Activated T-helper 17 cell treated with anti-CD3 and anti-CD28 coated beads, Interleukin-2, amount 50 U/mL, for 72 hours (primary cell): ENCODE measurements around the gene ARPC5. TPM values are rescaled to one million over a fixed set of nuclear protein-coding genes. Genes with fewer than 3 reads are reported as not detected.

ENCODE experiments used
- ATAC-seq: fragments of 150-1000 bp; cut with Tn5 transposase; replicated peaks from 2 replicates; pipeline ENCODE4 v1.10.0; 2021; ENCODE audit warnings: mild to moderate bottlenecking, moderate library complexity
- H3K27ac Mint-ChIP-seq: one replicate; pipeline ENCODE4 v1.8.0; 2022; ENCODE audit warnings: mixed read lengths
- H3K27me3 Mint-ChIP-seq: one replicate; pipeline ENCODE4 v1.8.0; 2022; ENCODE audit warnings: mixed read lengths
- H3K36me3 Mint-ChIP-seq: one replicate; pipeline ENCODE4 v1.8.0; 2022; ENCODE audit warnings: low read depth, mild to moderate bottlenecking, mixed read lengths
- H3K4me1 Mint-ChIP-seq: one replicate; pipeline ENCODE4 v1.8.0; 2022; ENCODE audit warnings: mixed read lengths
- H3K4me3 Mint-ChIP-seq: one replicate; pipeline ENCODE4 v1.8.0; 2022; ENCODE audit warnings: mild to moderate bottlenecking, mixed read lengths
- H3K9me3 Mint-ChIP-seq: one replicate; pipeline ENCODE4 v1.8.0; 2022; ENCODE audit warnings: mixed read lengths
- total RNA-seq, 2 donors: library from RNA; stranded (reverse); gene quantifications; one replicate each; pipeline ENCODE4 v1.2.3, GENCODE V29; 2022

The ARPC5 gene
- total RNA-seq, 2 donors from 2014 or later = 130 to 164 TPM

DNA sequence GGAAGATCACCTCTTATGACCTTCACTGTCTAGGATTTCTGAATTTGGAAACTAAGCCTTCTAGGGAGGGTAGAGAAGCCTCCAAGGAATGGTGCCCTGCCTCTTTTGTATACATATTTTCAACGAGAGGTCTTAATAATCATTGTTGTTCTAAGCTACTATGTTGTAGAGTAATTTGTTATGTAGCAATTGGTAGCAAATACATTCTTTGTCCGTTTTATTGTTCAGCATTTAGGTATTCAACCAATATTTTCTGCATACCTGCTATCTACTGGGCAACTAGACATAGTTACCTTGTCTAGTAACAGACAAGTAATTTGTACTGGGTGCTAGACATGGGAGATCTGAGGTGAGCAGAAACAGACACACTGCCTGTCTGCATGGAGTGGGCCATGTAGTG lies 24.6 kb downstream of the ARPC5 start:
- H3K27me3 Mint-ChIP-seq = no peaks in the 10 kb centered on the region
- H3K4me1 Mint-ChIP-seq = no peaks in the 10 kb centered on the region
- no peaks in the 10 kb centered on the region for H3K9me3 Mint-ChIP-seq
- no peak overlapping the region for H3K4me3 Mint-ChIP-seq
- no peak for ATAC-seq
- no peak overlapping the region for H3K27ac Mint-ChIP-seq
- H3K36me3 Mint-ChIP-seq = no peaks in the 10 kb centered on the region

DNA sequence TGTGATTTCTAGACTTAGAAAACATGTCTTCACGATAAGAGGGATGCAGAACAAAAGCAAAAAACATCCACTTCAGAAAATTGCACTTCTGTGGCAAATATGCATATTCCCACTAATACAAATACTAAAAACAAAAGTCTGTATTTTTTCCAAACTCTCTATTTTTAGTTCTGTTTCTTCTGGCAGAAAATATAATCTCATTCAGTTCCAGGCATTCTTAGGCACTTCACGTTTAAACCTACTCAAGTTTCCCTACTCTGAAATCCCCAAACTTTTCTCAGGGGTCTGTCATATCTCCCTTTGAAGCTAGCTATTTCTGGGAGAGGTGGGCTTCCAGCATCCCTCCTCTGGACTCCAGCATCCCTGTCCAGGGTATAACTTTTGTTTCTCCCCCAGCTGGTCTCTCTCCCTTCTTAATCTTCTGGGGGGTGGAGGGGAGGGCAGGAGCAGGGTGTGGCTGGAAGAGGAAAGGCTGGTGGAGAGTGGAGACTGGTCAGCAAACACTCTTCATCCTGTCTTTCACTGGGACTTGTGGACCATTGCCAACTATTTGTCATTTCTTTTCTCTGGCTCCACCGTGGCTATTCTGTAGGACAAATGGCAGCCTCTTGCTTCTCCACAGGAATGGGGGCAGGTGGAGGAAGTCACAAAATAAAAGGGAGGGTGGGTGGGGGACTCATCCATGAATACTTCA lies 25.7 kb downstream of the ARPC5 start:
- H3K36me3 Mint-ChIP-seq = no peaks in the 10 kb centered on the region
- ATAC-seq = no peak

DNA sequence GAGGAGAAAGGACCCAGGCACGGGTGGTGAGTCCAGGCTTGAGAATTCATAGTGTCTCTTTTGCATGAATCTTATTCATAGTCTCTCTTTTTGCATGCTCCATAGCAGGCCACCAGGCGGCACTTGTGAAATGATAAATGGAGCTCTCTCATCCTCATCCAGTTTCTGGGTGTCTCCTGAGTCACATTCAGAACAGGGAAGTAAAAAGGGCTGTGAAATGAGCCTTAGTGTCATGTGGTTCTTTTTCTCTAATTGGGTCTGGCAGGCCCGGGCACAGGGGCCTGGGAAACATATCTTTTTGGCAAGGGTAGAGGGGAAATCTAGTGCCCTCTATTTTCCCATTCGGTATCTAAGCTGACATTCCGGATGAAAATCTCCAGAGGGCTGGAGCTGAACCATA lies 26.3 kb downstream of the ARPC5 start:
- peak; percentile 57 for ATAC-seq
- H3K27me3 Mint-ChIP-seq = peaks cover under 1% of the 10 kb centered on the region
- no peaks in the 10 kb centered on the region for H3K9me3 Mint-ChIP-seq
- H3K36me3 Mint-ChIP-seq = no peaks in the 10 kb centered on the region
- no peak overlapping the region for H3K4me3 Mint-ChIP-seq
- H3K27ac Mint-ChIP-seq = no peak overlapping the region
- no peaks in the 10 kb centered on the region for H3K4me1 Mint-ChIP-seq

More for the DNA sequence above, 25.7 kb downstream of the ARPC5 start:
- no peak overlapping the region for H3K4me3 Mint-ChIP-seq
- H3K27me3 Mint-ChIP-seq = no peaks in the 10 kb centered on the region
- no peaks in the 10 kb centered on the region for H3K4me1 Mint-ChIP-seq
- no peak overlapping the region for H3K27ac Mint-ChIP-seq
- H3K9me3 Mint-ChIP-seq = no peaks in the 10 kb centered on the region

DNA sequence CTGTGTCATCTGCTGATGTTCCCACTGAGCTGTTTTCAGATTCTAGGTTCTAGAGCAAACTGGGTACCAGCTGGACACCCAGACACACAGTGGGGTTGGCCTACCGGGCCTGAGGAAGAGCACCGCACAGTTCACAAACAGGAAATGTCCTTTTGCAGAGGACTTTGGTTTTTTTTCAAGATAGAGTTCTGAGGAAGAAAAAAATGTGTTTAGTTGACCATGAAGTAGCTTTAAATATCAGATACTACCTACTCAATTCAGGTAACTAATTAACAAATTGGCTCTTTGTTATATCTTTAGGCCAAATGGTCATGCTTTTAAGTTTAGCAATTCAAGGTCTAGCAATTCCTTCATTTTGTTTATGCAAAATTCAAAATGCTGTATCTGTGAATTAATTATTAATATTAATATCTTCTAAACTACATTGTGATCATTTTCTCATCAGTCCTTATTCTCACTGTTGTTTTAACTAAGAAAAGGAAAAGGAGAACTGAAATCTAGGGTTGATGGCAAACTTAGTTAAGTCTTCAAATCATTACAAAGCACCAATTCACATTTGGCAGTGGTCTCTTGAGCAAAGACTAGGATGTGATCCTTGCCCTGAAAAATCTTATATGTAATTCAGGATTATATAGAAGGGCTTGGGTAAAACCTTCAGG lies 28.1 kb downstream of the ARPC5 start:
- Mint-ChIP-seq H3K4me1 (peaks cover 4% of the 10 kb centered on the region), H3K27me3 (peaks cover 4% of the 10 kb centered on the region), H3K4me3 (no peak overlapping the region), H3K27ac (peak overlapping the region; percentile 2), H3K9me3 (no peaks in the 10 kb centered on the region), H3K36me3 (no peaks in the 10 kb centered on the region)
- ATAC-seq = no peak

DNA sequence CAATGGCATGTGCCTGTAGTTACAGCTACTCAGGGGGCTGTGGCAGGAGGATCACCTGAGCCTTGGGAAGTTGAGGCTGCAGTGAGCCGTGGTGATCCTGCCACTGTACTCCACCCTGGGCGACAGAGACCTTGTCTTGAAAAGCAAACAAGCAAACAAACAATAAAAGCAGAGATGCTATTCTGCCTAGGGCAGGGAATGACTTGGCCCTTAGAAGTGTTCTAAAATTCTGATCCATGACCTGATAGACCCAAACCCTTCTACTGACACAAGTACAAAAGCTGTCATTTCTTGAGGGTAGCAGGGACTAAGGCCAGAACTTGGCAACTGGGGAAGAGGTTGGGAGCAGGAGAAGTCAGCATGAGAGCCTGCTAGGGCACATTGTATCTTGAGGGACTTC lies 29.7 kb downstream of the ARPC5 start:
- no peaks in the 10 kb centered on the region for H3K36me3 Mint-ChIP-seq
- no peak for ATAC-seq
- no peak overlapping the region for H3K27ac Mint-ChIP-seq
- H3K9me3 Mint-ChIP-seq = no peaks in the 10 kb centered on the region
- H3K4me3 Mint-ChIP-seq = no peak overlapping the region
- H3K27me3 Mint-ChIP-seq = peaks cover 4% of the 10 kb centered on the region
- H3K4me1 Mint-ChIP-seq = peaks cover 4% of the 10 kb centered on the region

DNA sequence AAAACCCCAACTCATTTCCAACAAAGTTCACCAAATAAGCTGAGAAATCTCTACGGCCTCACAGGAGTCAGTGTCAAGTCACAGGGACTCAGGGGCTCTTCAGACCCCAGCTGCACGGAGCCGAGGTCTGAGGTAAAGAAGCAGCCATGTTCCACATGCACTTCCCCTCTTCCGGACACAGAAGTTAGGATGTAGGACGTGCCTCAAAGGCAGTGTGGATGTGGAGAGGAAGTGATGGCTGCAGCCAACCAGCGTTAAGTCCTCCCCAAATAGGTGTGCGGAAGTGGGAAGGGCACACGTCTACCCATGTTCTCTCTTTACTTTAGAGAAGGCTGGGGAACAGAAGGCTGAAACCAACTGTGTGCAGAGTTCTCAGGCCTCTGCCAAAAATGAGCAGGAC lies 30.8 kb downstream of the ARPC5 start:
- ATAC-seq = no peak

DNA sequence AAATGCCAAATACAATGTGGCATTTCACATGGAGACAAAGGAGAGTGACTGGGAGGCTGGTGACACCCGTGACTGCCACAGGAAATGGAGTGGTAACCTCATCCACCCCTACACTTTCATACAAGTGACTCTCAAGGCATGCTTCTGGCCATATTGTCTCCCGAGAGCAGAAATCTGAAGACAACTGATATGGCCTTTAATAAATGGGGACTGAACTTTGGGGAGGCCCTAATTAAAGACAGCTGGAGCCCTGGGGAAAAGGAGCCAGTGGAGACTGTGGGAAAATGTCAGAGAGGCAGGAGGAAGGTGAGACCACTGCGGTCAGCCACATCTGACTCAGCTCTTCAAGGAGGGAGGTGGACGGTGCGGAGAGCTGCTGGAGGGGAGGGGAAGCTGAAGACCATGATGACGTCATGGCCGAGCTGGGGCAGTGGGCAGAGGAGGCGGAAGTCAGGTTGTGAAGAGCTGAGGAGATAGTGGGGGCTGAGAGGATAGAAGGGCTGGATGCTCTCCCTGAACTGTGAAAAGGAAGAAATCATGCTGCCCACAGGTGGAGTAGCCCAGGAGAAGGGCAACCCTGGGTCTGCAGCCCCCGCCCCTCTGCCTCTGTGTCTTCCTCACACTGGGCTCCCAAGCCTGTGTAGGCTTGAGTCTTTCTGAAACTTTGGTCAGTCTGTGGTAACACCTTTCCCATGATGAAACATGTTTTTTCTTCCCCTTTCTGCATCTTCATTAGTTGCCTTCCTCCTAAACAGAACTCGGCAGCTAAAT lies 31.4 kb downstream of the ARPC5 start:
- H3K27ac Mint-ChIP-seq = peak overlapping the region; percentile 22
- peak; percentile 32 for ATAC-seq
- H3K4me1 Mint-ChIP-seq = peaks cover 4% of the 10 kb centered on the region

More for the DNA sequence above, 30.8 kb downstream of the ARPC5 start:
- H3K4me1 Mint-ChIP-seq = peaks cover 4% of the 10 kb centered on the region
- no peaks in the 10 kb centered on the region for H3K9me3 Mint-ChIP-seq
- H3K4me3 Mint-ChIP-seq = no peak overlapping the region
- H3K36me3 Mint-ChIP-seq = no peaks in the 10 kb centered on the region
- H3K27me3 Mint-ChIP-seq = peaks cover 4% of the 10 kb centered on the region
- no peak overlapping the region for H3K27ac Mint-ChIP-seq

DNA sequence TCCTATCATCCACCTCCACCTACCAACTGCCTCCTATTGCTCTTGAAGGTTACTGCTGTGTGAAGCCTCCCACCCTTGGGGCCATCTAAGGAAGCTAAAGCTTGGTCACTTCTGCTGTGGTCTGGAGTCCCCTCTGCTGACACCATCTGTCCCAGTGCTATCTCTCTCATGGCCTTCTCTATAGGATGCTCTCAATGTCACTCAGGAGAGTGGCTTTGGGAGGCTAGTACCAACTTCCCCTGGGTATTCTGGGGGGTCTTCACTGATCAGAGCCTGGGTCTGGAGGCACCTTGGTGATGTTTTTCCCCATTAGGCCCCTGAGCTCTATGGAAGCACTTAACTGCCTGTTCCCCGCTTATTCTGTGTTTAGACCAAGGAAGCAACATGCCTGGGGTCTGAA lies 33.1 kb downstream of the ARPC5 start:
- ATAC-seq = no peak
- peaks cover 4% of the 10 kb centered on the region for H3K27me3 Mint-ChIP-seq
- peaks cover 10% of the 10 kb centered on the region for H3K4me1 Mint-ChIP-seq
- no peaks in the 10 kb centered on the region for H3K36me3 Mint-ChIP-seq
- no peak overlapping the region for H3K27ac Mint-ChIP-seq
- H3K9me3 Mint-ChIP-seq = no peaks in the 10 kb centered on the region
- H3K4me3 Mint-ChIP-seq = no peak overlapping the region

More for the DNA sequence above, 31.4 kb downstream of the ARPC5 start:
- H3K27me3 Mint-ChIP-seq = peaks cover 4% of the 10 kb centered on the region
- no peaks in the 10 kb centered on the region for H3K9me3 Mint-ChIP-seq
- no peaks in the 10 kb centered on the region for H3K36me3 Mint-ChIP-seq
- H3K4me3 Mint-ChIP-seq = no peak overlapping the region

DNA sequence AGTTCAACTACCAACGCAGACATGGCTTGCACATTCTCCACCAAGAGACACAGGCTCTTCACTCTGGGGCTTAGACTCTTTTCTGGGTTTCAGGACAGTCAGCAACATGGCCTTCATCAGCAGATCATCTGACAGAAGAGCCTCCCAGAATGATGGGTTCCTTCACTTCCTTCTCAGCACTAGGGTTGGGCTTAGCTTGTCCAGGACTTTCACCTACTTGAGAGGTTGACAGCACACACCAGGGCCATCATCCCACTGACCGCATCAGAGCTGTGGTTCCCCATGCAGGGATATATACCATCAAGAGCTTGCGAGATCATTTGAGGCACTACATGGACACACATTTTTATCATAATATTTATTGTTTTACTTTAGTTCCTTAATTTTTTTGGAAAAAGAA lies 34.9 kb downstream of the ARPC5 start:
- Mint-ChIP-seq H3K4me3 (no peak overlapping the region), H3K27me3 (peaks cover 4% of the 10 kb centered on the region), H3K4me1 (peaks cover 10% of the 10 kb centered on the region), H3K36me3 (no peaks in the 10 kb centered on the region), H3K27ac (no peak overlapping the region), H3K9me3 (no peaks in the 10 kb centered on the region)
- no peak for ATAC-seq

DNA sequence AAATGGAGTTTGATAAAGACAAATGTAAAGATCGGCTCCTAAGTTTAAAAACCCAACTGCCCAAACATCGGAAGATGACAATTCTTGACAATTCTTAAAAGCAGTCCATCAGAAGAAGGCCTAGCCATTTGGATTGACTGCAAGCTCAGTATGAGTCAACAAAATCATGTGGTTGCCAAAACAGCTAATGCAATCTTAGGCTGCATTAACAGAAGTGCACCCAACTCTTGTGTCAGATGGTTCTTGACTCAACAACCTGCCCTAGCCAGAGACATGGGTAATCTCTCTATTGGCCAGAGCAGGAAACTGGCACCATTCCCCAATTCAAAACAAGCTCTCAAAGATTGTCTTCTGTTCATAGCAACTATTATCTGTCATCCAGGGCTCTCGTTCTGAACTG lies 35.4 kb downstream of the ARPC5 start:
- no peaks in the 10 kb centered on the region for H3K36me3 Mint-ChIP-seq
- H3K27me3 Mint-ChIP-seq = peaks cover 4% of the 10 kb centered on the region
- H3K9me3 Mint-ChIP-seq = no peaks in the 10 kb centered on the region
- H3K4me1 Mint-ChIP-seq = peaks cover 10% of the 10 kb centered on the region
- ATAC-seq = peak; percentile 37
- H3K4me3 Mint-ChIP-seq = no peak overlapping the region
- H3K27ac Mint-ChIP-seq = no peak overlapping the region

DNA sequence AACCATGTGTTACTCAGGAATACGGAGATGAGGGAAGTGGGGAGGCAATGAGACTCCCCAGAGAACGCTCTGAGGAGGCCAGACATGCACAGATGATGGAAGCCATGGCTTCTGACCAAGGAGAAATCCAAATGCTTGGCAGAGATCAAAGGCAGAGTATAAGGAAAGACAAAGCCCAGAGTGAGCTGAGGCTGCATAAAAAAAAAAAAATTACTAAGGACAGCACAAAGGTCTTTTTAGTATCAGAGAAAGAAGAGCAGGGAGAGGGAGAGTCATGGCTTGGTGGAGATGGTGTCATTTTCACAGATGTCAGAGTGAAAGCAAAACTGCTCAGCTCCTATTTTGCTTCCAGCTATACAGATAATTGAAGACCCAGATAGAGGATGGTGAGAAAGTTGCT lies 37.2 kb downstream of the ARPC5 start:
- Mint-ChIP-seq H3K9me3 (no peaks in the 10 kb centered on the region), H3K27me3 (no peaks in the 10 kb centered on the region), H3K27ac (peak overlapping the region; percentile 28), H3K4me3 (no peak overlapping the region), H3K4me1 (peaks cover 9% of the 10 kb centered on the region), H3K36me3 (no peaks in the 10 kb centered on the region)
- peak; percentile 62 for ATAC-seq

DNA sequence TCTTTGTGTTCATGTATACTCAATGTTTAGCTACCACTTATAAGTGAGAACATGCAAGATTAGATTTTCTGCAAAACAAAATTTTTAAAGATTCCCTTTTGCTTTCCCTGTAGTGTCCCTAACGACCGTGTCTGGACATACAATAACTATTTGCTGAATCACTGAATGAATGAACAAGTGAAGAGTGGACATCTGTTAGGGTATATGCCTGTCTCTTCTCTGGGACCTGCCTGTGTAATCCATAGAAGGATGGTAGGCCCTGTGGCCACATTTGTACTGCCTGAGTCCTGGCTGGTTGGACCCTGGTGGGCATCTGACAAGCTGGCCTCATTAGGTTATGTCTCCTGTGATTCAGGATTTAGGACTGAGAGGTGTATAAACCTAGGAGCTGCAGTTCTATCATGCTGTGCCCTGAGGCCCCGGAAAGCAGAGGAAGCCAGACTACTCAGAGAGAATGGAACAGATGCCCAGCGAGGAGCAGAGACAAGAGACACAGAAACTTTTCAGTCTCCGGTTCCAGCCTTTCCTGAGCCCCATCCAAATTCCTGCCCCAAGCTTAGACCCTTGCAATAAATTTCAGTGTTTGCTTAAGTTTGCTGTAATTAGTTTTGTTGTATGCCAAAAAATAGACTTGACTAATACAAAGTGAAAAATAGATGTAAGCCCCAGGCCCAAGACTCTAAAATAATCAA lies 37.8 kb downstream of the ARPC5 start:
- ATAC-seq = no peak
- Mint-ChIP-seq H3K27ac (peak overlapping the region; percentile 28), H3K9me3 (no peaks in the 10 kb centered on the region), H3K4me1 (peaks cover 12% of the 10 kb centered on the region), H3K36me3 (no peaks in the 10 kb centered on the region), H3K27me3 (no peaks in the 10 kb centered on the region), H3K4me3 (no peak overlapping the region)

DNA sequence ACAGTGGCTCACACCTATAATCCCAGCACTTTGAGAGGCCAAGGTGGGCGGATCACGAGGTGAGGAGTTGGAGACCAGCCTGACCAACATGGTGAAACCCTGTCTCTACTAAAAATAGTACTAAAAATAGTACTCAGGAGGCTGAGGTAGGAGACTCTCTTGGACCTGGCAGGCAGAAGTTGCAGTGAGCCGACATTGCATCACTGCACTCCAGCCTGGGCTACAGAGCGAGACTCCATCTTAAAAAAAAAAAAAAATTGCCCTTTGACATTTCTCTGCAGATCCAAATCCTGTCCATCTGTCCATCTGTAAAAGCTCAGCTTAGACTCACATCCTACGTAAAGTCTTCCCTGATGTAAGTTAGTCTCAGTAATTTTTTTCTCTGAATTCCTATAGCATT lies 39.1 kb downstream of the ARPC5 start:
- Mint-ChIP-seq H3K4me3 (no peak overlapping the region), H3K9me3 (no peaks in the 10 kb centered on the region), H3K4me1 (peaks cover 12% of the 10 kb centered on the region), H3K27ac (no peak overlapping the region), H3K36me3 (no peaks in the 10 kb centered on the region), H3K27me3 (no peaks in the 10 kb centered on the region)
- no peak for ATAC-seq

DNA sequence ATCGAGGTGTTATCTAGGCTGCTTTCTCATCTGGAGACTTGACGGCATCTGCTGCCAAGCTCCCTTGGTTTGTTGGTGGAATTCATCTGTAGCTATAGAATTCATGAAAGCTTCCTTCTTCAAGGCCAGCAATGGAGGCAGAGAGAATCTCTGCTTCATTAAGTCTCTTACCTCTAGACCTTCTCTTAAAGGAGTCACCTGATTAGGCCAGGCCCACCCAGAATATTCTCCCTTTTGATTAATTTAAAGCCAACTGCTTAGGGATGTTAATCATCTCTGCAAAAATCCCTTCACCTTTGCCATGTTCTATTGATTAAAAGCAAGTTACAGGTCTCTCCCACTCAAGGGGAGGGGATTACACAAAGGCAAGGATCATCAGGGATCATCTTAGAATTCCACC lies 40.0 kb downstream of the ARPC5 start:
- Mint-ChIP-seq H3K27ac (no peak overlapping the region), H3K4me3 (no peak overlapping the region), H3K9me3 (no peaks in the 10 kb centered on the region), H3K36me3 (no peaks in the 10 kb centered on the region), H3K27me3 (no peaks in the 10 kb centered on the region), H3K4me1 (peaks cover 12% of the 10 kb centered on the region)
- ATAC-seq = no peak
